WERI-Rb-1 (cell line): Measurements from ENCODE around the gene MFAP1.
A peak's percentile ranks its signal among the peaks of the same experiment; 100 is the strongest.

Experiments
- DNase-seq: peaks from one replicate; pipeline ENCODE4 v3.0.0-alpha.2; 2020
- H3K27ac ChIP-seq: fragments of 250-450 bp; sonication (Bioruptor Pico); 2 replicates; pipeline ENCODE4 v1.5.1; 2020; ENCODE audit warnings: mild to moderate bottlenecking, moderate library complexity
- H3K27me3 ChIP-seq: fragments of 250-450 bp; sonication (Bioruptor Pico); 2 replicates; pipeline ENCODE4 v1.5.1; 2021; ENCODE audit warnings: mild to moderate bottlenecking, low read depth, moderate library complexity; ENCODE audit not compliant: insufficient read depth, severe bottlenecking
- H3K36me3 ChIP-seq: fragments of 250-450 bp; sonication (Bioruptor Pico); 2 replicates; pipeline ENCODE4 v1.5.1; 2020; ENCODE audit warnings: mild to moderate bottlenecking, moderate library complexity
- H3K4me3 ChIP-seq: 2 replicates; pipeline ENCODE4 v1.5.1; 2011; ENCODE audit warnings: low read depth, mild to moderate bottlenecking, control low read depth, low read length
- H3K9me3 ChIP-seq: fragments of 250-450 bp; sonication (Bioruptor Pico); 2 replicates; pipeline ENCODE4 v1.5.1; 2021; ENCODE audit warnings: mild to moderate bottlenecking, moderate library complexity; ENCODE audit not compliant: severe bottlenecking
- CTCF ChIP-seq: IDR thresholded peaks from 2 replicates; pipeline ENCODE4 v1.5.1; 2011; ENCODE audit warnings: low read depth, mild to moderate bottlenecking, control low read depth, inconsistent platforms, low read length

The MFAP1 gene

GRCh38 chr15:43775411-43775965, 49.0 kb downstream of the MFAP1 start:
- Histone ChIP-seq H3K36me3 (peaks cover 37% of the 10 kb centered on the region), H3K9me3 (no peaks in the 10 kb centered on the region), H3K27ac (peak overlapping the region; percentile 14; the same call in 1 of the 2 replicates), H3K27me3 (no peaks in the 10 kb centered on the region), H3K4me3 (no peak overlapping the region)
- peak; percentile 79 for DNase-seq
- TF ChIP-seq CTCF: peak; percentile 82

GRCh38 chr15:43774062-43774461, 50.4 kb downstream of the MFAP1 start:
- Histone ChIP-seq H3K36me3 (peaks cover 51% of the 10 kb centered on the region), H3K9me3 (no peaks in the 10 kb centered on the region), H3K27ac (no peak overlapping the region), H3K4me3 (no peak overlapping the region), H3K27me3 (no peaks in the 10 kb centered on the region)
- no peak for DNase-seq
- no peak for TF ChIP-seq CTCF

- Histone ChIP-seq H3K36me3 (peaks cover 61% of the 10 kb centered on the region), H3K27ac (no peak overlapping the region), H3K4me3 (no peak overlapping the region), H3K27me3 (no peaks in the 10 kb centered on the region), H3K9me3 (no peaks in the 10 kb centered on the region)
- no peak for DNase-seq
- no peak for TF ChIP-seq CTCF
Observed at GRCh38 chr15:43772624-43773023, 51.9 kb downstream of the MFAP1 start.

GRCh38 chr15:43771816-43772215, 52.7 kb downstream of the MFAP1 start:
- Histone ChIP-seq H3K27ac (no peak overlapping the region), H3K36me3 (peaks cover 68% of the 10 kb centered on the region), H3K27me3 (no peaks in the 10 kb centered on the region), H3K9me3 (no peaks in the 10 kb centered on the region), H3K4me3 (no peak overlapping the region)
- DNase-seq: no peak
- no peak for TF ChIP-seq CTCF

GRCh38 chr15:43769584-43770228, 54.8 kb downstream of the MFAP1 start:
- Histone ChIP-seq H3K27ac (no peak overlapping the region), H3K9me3 (no peaks in the 10 kb centered on the region), H3K36me3 (peaks cover 89% of the 10 kb centered on the region), H3K27me3 (no peaks in the 10 kb centered on the region), H3K4me3 (no peak overlapping the region)
- peak; percentile 50 for DNase-seq
- peak; percentile 73 for TF ChIP-seq CTCF
